HepG2 (cell line): ENCODE results near the gene ABTB2. TPM values are rescaled to one million over a fixed set of nuclear protein-coding genes. Genes with fewer than 3 reads are reported as not detected.

ENCODE experiments used
- ARHGAP35 ChIP-seq: sonication (generic); formaldehyde crosslinking; IDR thresholded peaks from 2 replicates; pipeline ENCODE4 v1.9.0; 2022; ENCODE audit warnings: mild to moderate bottlenecking, inconsistent platforms, moderate library complexity, missing genetic modification reagents, borderline replicate concordance
- BORCS8-MEF2B ChIP-seq: sonication (generic); formaldehyde crosslinking; IDR thresholded peaks from 2 replicates; pipeline ENCODE4 v1.8.0; 2022; ENCODE audit warnings: mild to moderate bottlenecking, missing genetic modification reagents
- CEBPB ChIP-seq: IDR thresholded peaks from 2 replicates; pipeline ENCODE4 v1.6.1; 2011; ENCODE audit warnings: low read depth, low read length, improper control_type of control experiment, borderline replicate concordance
- DDIT3 ChIP-seq: sonication (generic); formaldehyde crosslinking; IDR thresholded peaks from 2 replicates; pipeline ENCODE4 v1.4.0; 2020; ENCODE audit warnings: mild to moderate bottlenecking, missing genetic modification reagents
- FOXP1 ChIP-seq, 2 experiments: fragments of 450-650 bp in 1 of 2; IDR thresholded peaks; 2 replicates each; pipeline ENCODE4 v1.6.1; 2017 to 2018; ENCODE audit warnings: antibody characterized with exemption in 1 of 2
- HMG20A ChIP-seq: IDR thresholded peaks from 2 replicates; pipeline ENCODE4 v1.6.1; 2016; ENCODE audit warnings: borderline replicate concordance
- HNRNPUL1 ChIP-seq: fragments of 200-400 bp; formaldehyde crosslinking; IDR thresholded peaks from 2 replicates; pipeline ENCODE4 v1.6.1; 2017; ENCODE audit warnings: low read depth, mild to moderate bottlenecking, low read length, moderate library complexity
- JDP2 ChIP-seq: sonication (generic); formaldehyde crosslinking; IDR thresholded peaks from 2 replicates; pipeline ENCODE4 v1.8.1; 2022; ENCODE audit warnings: missing genetic modification reagents, borderline replicate concordance
- MYNN ChIP-seq: sonication (generic); formaldehyde crosslinking; IDR thresholded peaks from 2 replicates; pipeline ENCODE4 v1.4.0; 2020; ENCODE audit warnings: mild to moderate bottlenecking, low read depth, missing genetic modification reagents
- NR2F6 ChIP-seq, 2 experiments: IDR thresholded peaks; 2 replicates each; pipeline ENCODE4 v1.6.1; 2016; ENCODE audit warnings: antibody characterized with exemption in 1 of 2, mild to moderate bottlenecking in 1 of 2
- RAD21 ChIP-seq: fragments of 450-650 bp; formaldehyde crosslinking; IDR thresholded peaks from 2 replicates; pipeline ENCODE4 v1.5.0; 2020; ENCODE audit warnings: mild to moderate bottlenecking
- RARA ChIP-seq: IDR thresholded peaks from 2 replicates; pipeline ENCODE4 v1.6.1; 2016; ENCODE audit warnings: missing genetic modification reagents, missing compliant biosample characterization
- SMAD9 ChIP-seq: sonication (generic); formaldehyde crosslinking; IDR thresholded peaks from 2 replicates; pipeline ENCODE4 v1.5.1; 2020; ENCODE audit warnings: mild to moderate bottlenecking, missing genetic modification reagents
- SRF ChIP-seq: IDR thresholded peaks from 2 replicates; pipeline ENCODE4 v1.6.1; 2011; ENCODE audit warnings: mild to moderate bottlenecking, low read depth, low read length, moderate library complexity
- SUZ12 ChIP-seq: fragments of 150-350 bp; IDR thresholded peaks from 2 replicates; pipeline ENCODE4 v1.6.1; 2014; ENCODE audit warnings: low read depth, low read length
- TARDBP ChIP-seq: sonication (generic); formaldehyde crosslinking; IDR thresholded peaks from 2 replicates; pipeline ENCODE4 v1.8.0; 2022; ENCODE audit warnings: mild to moderate bottlenecking, missing genetic modification reagents
- TCF7L2 ChIP-seq: IDR thresholded peaks from 2 replicates; pipeline ENCODE4 v1.6.1; 2011; ENCODE audit warnings: mild to moderate bottlenecking, low read depth, low read length, moderate library complexity
- TRIM24 ChIP-seq: sonication (generic); formaldehyde crosslinking; IDR thresholded peaks from 2 replicates; pipeline ENCODE4 v1.8.0; 2022; ENCODE audit warnings: mild to moderate bottlenecking, missing genetic modification reagents
- ZNF274 ChIP-seq: sonication (generic); formaldehyde crosslinking; IDR thresholded peaks from 2 replicates; pipeline ENCODE4 v1.5.1; 2020; ENCODE audit warnings: mild to moderate bottlenecking, missing genetic modification reagents
- ZNF367 ChIP-seq: sonication (generic); formaldehyde crosslinking; IDR thresholded peaks from 2 replicates; pipeline ENCODE4 v1.4.0; 2020; ENCODE audit warnings: missing genetic modification reagents, borderline replicate concordance
- ZNF597 ChIP-seq: sonication (generic); formaldehyde crosslinking; IDR thresholded peaks from 2 replicates; pipeline ENCODE4 v1.5.0; 2020; ENCODE audit warnings: missing genetic modification reagents
- ZNF605 ChIP-seq: sonication (generic); formaldehyde crosslinking; IDR thresholded peaks from 2 replicates; pipeline ENCODE4 v1.8.0; 2022; ENCODE audit warnings: mild to moderate bottlenecking, missing genetic modification reagents
- ZNF746 ChIP-seq: sonication (generic); formaldehyde crosslinking; IDR thresholded peaks from 2 replicates; pipeline ENCODE4 v1.8.0; 2022; ENCODE audit warnings: mild to moderate bottlenecking, missing genetic modification reagents
- ZNF879 ChIP-seq: sonication (generic); formaldehyde crosslinking; IDR thresholded peaks from 2 replicates; pipeline ENCODE4 v1.8.1; 2023; ENCODE audit warnings: missing genetic modification reagents
- polyA plus RNA-seq, 8 experiments: library from polyadenylated mRNA; depleted of rRNA in 3 of 8; stranded (reverse) in 7 of 8; unstranded in 1 of 8; fragments of >200 nt; fragmentation: Illumina TruSeq in 4 of 8; extraction: Trizol in 4 of 8; gene quantifications; 2 replicates each; pipeline versions ENCODE4 v1.2.1 to v1.2.3, GENCODE V29; 2011 to 2016; ENCODE audit warnings: low read depth in 4 of 8, missing spikeins in 1 of 8, mixed read lengths in 1 of 8; ENCODE audit not compliant: insufficient read depth in 1 of 8
- total RNA-seq, 5 experiments: library from RNA; depleted of rRNA; stranded (reverse); fragments of >200 nt; fragmentation: Illumina TruSeq; extraction: Trizol; gene quantifications; 2 replicates each; pipeline ENCODE4 v1.2.3, GENCODE V29; 2016; ENCODE audit warnings: low read depth in 1 of 5
- TF ChIP-seq, protein P1 (sequence below): sonication (generic); formaldehyde crosslinking; IDR thresholded peaks from 2 replicates; pipeline ENCODE4 v1.4.0; 2020; ENCODE audit warnings: missing genetic modification reagents, mild to moderate bottlenecking, borderline replicate concordance
- TF ChIP-seq, protein P2 (sequence below): fragments of 450-650 bp; IDR thresholded peaks from 2 replicates; pipeline ENCODE4 v1.6.1; 2016

The ABTB2 gene
- total and polyA plus RNA-seq, 2 of the 13 experiments (the other 11 are each of a cell fraction or from before 2014, with no cell fraction given) = 5.1 to 15.4 TPM

- TF ChIP-seq JDP2 (CRISPR knock-in tag) (no peak), FOXP1 (IDR thresholded peaks at IDR 0.05) (no peak), FOXP1 (CRISPR knock-in tag; IDR thresholded peaks at IDR 0.05) (peak; percentile 37; the same call in 1 of the 2 replicates), RARA (CRISPR knock-in tag) (peak; percentile 51; the same call in 1 of the 2 replicates), MYNN (no peak), ZNF746 (CRISPR knock-in tag) (no peak), TARDBP (peak; percentile 43), HMG20A (CRISPR knock-in tag) (no peak; the same call in 1 of the 2 replicates), NR2F6 (IDR thresholded peaks at IDR 0.05) (peak; percentile 36; the same call in 1 of the 2 replicates), NR2F6 (CRISPR knock-in tag; IDR thresholded peaks at IDR 0.05) (peak; percentile 64; the same call in 1 of the 2 replicates), ZNF605 (CRISPR knock-in tag) (no peak; the same call in 1 of the 2 replicates), HNRNPUL1 (no peak), RAD21 (CRISPR knock-in tag) (no peak), BORCS8-MEF2B (no peak), SUZ12 (no peak), TCF7L2 (no peak), DDIT3 (CRISPR knock-in tag) (no peak), SRF (no peak), ZNF597 (CRISPR knock-in tag) (no peak), ARHGAP35 (CRISPR knock-in tag) (no peak), ZNF879 (no peak), ZNF367 (no peak), SMAD9 (no peak), CEBPB (peak; percentile 41; the same call in 1 of the 2 replicates), ZNF274 (CRISPR knock-in tag) (no peak), TRIM24 (CRISPR knock-in tag) (no peak)
- TF ChIP-seq, protein P1, sequence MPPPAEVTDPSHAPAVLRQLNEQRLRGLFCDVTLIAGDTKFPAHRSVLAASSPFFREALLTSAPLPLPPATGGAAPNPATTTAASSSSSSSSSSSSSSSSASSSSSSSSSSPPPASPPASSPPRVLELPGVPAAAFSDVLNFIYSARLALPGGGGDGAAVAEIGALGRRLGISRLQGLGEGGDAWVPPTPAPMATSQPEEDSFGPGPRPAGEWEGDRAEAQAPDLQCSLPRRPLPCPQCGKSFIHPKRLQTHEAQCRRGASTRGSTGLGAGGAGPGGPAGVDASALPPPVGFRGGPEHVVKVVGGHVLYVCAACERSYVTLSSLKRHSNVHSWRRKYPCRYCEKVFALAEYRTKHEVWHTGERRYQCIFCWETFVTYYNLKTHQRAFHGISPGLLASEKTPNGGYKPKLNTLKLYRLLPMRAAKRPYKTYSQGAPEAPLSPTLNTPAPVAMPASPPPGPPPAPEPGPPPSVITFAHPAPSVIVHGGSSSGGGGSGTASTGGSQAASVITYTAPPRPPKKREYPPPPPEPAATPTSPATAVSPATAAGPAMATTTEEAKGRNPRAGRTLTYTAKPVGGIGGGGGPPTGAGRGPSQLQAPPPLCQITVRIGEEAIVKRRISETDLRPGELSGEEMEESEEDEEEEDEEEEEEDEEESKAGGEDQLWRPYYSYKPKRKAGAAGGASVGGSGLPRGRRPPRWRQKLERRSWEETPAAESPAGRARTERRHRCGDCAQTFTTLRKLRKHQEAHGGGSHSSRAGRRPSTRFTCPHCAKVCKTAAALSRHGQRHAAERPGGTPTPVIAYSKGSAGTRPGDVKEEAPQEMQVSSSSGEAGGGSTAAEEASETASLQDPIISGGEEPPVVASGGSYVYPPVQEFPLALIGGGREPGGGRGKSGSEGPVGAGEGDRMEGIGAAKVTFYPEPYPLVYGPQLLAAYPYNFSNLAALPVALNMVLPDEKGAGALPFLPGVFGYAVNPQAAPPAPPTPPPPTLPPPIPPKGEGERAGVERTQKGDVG (CRISPR knock-in tag) = no peak
- TF ChIP-seq, protein P2, sequence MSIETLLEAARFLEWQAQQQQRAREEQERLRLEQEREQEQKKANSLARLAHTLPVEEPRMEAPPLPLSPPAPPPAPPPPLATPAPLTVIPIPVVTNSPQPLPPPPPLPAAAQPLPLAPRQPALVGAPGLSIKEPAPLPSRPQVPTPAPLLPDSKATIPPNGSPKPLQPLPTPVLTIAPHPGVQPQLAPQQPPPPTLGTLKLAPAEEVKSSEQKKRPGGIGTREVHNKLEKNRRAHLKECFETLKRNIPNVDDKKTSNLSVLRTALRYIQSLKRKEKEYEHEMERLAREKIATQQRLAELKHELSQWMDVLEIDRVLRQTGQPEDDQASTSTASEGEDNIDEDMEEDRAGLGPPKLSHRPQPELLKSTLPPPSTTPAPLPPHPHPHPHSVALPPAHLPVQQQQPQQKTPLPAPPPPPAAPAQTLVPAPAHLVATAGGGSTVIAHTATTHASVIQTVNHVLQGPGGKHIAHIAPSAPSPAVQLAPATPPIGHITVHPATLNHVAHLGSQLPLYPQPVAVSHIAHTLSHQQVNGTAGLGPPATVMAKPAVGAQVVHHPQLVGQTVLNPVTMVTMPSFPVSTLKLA = no peak
These were observed 5.7 kb upstream of the ABTB2 start (continued) for GRCh38 chr11:34363363-34364084.
